Cerebellar cortex (tissue), 1 donor: ENCODE results near the gene MACIR.

Experiments
- DNase-seq: peaks from one replicate; pipeline ENCODE4 v3.0.0-alpha.2; 2015; ENCODE audit warnings: low spot score

The MACIR gene

DNA sequence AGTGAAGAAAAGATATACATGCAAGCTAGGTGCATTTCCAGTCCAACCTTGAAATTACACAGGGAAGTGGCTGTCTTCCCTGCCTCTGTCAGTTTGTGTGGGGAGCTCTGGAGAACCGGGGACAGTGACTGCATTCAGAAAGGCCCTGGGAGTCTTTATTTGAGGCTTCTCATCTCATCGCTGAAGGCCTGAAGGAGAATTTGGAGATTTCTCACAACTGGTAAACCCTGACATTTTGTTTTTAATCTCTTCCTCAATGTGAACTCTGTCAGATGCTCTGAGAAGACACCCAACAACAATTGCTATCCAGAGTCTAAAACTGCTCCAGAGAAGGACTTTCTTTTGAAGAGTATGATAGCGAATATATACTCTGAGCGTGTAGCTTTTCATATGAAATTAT, 33.0 kb downstream of the MACIR start:
- no peak for DNase-seq

DNA sequence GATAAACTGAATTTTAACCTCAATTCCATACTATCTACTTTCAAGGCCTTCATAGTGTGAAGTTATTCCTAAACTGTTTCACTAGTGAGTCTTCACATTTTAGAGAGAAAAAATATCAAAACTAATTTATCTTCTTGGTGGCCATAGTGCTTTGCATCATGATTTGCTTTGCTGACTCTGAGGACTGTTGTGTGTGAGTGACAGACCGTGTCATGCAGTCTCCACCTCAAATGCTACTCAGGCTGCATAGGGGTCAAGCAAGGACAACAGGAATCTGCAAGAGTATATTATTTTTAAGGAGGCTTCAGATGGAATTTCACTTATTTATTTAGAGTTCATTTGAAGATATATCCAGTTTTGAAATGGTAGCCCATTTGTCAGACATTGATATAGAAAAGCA, 34.5 kb downstream of the MACIR start:
- DNase-seq = no peak

DNA sequence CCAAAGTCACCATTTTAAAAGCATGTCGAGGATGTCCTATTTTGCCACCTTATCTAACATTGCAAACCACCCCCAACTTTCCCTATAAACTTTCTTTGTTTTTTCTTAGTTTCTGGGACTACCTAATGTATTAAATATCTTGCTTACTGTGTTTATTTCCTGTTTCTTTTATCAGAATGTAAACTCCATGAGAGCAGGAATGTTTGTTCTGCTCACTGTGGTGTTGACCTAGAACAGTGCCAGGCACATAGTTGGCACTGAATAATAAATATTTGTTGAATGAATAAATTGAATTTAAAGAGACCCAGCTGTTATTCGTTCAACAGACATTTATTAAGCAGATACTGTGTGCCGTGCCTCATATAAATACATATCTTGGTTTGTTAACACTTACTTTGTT, 35.2 kb downstream of the MACIR start:
- DNase-seq = no peak

DNA sequence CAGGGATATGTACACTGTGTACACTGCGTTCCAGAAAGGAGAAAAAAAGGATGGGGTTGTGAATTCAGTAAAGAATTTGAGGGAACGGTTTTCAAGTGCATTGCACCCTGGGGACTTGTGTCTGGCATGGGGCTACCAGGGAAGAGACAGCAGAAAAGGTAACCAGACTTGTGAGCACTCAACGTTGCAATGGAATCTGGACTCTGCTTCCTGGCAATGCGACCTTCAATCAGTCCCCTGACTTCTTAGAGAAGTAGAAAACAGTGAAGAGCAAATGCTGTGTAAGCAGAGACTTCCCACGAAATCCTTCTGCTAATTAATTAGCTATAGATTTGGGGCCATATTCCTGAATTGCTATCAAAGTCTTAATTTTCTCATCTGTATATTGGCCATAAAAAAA, 36.3 kb downstream of the MACIR start:
- DNase-seq = no peak

DNA sequence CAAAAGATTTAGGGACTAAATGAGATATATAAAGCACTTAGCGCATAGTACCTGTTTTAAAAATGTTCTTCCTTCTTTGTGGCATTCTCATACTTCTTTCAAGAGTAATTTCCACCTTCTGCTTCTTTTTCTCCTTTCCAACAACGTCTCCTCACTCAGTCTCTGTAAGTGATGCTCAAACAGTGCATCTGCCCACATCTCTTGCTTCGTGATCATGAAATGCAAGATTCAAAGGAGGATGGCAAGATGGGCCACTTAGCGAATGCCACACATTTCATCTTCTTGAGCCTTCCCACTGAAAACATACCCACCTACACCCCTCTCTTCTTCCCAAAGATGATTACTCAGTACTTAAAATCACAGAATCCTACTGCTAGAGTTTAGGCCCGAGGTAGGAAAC, 36.9 kb downstream of the MACIR start:
- DNase-seq = no peak

DNA sequence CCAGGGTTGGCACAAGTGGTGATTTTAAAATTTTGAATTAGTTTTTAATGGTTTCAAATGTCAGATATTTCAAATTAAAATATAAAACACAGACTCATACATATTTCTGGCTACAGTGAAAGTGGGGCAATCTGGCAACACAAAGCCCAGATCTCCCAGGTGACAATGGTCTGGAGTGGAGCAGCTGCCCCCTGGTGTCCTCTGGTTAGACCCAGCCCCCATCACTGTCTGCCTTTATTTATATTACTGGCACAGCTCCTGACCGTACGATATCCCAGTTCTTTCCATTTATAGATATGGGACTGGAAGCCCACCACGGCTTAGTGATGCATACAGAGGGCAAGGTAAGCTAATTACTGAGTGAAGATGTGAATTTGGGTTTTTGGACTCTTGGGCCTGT, 37.3 kb downstream of the MACIR start:
- DNase-seq = no peak

DNA sequence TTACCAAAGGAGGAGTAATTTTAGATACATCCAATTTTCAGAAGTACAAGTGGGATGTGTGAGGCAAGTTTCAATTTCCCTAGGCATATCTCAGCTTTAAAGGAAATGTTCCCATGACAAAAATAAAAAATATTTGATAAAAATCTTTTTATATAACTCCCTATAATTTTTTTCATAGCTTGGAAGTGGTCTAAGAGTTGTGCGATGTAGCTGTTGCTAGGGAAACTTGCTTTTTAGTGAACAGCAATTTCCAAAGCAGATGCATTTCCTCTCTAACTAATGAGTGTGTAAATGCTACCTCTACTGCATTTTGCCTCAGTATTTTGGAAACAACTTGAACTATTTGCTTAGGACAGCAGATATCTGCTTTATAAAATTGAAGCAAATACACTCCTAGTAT, 39.6 kb downstream of the MACIR start:
- DNase-seq = no peak

DNA sequence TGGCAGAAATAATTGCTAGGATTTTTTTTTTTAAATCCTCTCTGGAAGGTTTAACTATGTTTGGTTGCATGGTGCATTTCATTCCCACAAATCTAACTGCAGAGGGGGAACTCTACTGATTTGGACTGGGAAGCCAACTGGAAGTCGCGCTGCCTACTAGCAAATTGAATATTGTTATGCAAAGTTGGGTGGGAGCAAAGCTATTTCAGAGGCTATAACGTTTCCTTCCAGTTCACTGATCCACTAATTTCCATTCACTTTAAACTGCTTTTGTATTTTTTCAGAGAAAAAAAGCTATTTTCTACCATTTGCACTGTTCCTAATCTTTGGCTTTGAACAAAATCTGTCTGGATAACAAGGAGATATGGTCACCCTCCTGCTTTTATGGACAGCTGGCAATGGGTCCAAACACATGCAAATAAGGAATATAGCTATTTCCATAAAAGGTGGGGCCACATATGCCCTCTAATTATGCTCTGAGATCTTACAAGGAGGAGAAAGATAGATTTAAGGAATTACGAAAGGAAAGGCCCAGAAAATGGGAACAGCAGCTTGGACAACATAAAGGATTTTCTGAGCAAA, 40.1 kb downstream of the MACIR start:
- no peak for DNase-seq

DNA sequence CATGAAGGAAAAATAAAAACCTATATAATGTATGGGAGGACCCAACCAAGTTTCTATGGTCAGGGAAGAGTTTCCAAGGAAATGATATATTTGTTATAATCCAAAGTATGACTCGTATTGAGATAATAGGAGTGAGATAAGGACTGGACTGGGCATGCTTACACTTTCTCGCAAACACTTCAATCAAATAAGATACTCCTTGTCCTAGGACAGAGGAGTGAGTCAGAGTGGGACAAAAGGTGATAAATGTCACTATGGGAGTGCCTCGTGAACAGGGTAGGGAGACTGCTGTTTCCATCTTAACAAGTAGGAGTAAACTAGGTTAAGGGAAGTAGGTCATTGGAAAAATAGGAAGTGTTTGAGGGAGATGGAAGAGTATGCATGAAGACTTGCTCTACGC, 47.2 kb downstream of the MACIR start:
- no peak for DNase-seq

DNA sequence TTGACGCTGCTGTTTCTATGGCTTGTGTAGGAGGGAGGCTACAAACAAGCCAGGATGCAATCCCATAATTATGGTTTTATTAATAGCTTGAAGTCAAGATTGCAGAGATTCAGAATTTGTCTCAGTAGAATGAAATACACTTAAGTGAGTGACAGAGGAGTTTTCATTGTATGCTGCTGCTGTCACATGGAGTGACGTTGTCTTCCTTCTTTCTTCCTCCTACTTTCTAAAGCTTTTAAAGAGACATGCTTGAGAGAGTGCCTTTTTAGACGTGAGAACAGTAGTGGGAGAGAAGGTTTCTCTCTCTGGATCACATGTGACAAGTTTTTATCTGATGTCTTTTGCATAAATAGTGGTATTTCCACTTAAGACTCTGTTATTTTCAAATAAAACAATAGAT, 48.9 kb downstream of the MACIR start:
- DNase-seq = no peak

DNA sequence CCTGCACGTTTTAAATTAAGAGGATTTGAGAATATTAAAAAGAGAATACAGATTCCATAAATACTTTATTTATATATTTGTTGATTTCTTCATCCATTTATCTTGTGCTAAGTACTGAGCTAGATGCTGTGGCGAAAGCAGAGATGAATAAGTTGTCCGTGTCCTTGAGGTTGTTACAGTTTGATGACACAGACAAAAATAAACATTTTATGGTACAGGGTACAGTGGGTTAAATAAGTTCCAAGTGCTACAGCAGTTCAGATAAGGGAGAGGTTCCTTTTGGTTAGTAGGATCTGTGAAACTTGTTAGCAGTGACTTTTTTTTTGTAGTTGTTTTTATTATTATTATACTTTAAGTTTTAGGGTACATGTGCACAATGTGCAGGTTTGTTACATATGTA, 50.2 kb downstream of the MACIR start:
- DNase-seq = no peak

DNA sequence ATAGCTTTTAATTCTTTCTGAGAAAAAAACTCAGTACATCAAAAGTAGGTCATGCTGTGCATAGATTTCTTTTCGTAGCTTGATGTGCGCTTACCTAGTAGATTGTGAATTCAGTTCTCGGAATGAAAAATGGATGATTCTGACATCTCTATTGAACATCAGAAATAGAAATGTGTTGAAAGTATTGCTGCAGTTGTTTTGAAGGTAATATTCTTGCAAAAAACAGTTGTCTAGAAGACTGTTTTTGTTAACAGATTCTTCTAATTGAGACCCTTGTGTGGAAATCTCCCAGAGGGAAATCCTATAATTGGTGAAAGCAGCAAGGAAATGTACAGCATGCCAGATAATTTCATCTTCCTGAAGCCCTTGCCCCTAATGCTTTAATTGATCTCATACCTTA, 54.5 kb downstream of the MACIR start:
- DNase-seq = no peak

DNA sequence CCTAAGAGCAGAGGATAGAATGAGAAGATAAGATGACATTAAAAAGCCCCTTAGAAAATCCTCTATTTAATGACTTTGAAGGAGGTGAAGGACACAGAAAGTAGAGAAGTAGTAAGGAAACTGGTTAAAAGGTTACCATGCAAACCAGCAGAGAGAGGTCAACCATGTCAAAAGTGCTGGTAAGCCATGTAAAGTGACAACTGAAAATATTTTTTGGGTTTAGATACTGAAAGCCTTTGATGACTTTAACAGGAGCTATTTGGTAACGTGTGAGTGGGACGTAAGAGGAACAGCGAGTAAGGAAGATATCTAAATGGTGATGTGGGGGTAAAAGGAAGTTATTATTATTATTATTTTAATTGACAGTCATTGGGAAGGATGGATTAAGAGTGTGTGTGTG, 56.9 kb downstream of the MACIR start:
- DNase-seq = no peak

DNA sequence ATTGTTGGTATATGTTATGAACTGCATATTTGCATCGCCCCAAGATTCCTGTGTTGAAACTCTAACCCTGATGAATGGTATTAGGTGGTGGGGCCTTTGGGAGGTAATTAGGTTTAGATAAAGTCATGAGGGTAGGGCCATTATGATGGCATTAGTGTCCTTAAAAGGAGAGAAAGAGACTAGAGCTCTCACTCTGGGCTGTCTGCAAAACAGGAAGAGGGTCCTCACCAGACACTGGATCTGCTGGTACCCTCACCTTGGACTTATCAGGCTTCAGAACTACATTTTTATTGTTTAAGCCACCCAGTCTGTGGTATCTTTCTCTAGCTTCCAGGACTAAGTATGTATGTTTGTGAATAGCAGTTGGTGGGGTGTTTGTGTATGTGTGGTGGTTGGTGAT, 68.9 kb downstream of the MACIR start:
- DNase-seq = no peak

DNA sequence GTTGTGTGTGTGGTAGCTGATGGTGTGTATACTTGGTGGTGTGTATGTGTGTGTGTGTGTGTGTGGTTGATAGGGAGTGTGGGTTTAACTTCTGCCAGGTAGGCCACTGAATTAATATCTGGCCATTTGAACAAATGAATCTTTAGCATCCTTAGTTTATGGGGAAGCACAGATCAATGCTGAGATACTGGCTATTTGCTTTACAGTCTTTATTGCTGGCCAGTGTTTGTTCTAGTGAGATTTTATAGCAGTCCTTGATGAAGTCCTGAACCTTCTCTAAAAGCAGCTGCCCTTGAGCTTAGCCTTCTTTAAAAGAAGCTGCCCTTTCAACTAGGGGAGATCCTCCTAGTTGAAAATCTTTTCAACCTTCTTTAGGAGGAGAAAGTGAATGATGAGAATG, 69.3 kb downstream of the MACIR start:
- no peak for DNase-seq
